Parathyroid adenoma (tissue), 2 donors: ENCODE data around the gene TPD52L1.

Experiments used
- H2AFZ ChIP-seq: fragments of 300-600 bp; sonication (generic); one replicate; pipeline ENCODE4 v1.7.0; 2017; ENCODE audit warnings: antibody characterized with exemption, mild to moderate bottlenecking
- H3K27ac ChIP-seq: fragments of 300-600 bp; sonication (generic); one replicate; pipeline ENCODE4 v1.7.0; 2017
- H3K27me3 ChIP-seq: fragments of 300-600 bp; sonication (generic); one replicate; pipeline ENCODE4 v1.7.0; 2017; ENCODE audit warnings: low read length; ENCODE audit not compliant: control insufficient read depth, insufficient read depth
- H3K36me3 ChIP-seq: fragments of 300-600 bp; sonication (generic); one replicate; pipeline ENCODE4 v1.7.0; 2017; ENCODE audit warnings: low read length; ENCODE audit not compliant: control insufficient read depth, insufficient read depth
- H3K4me1 ChIP-seq: fragments of 300-600 bp; sonication (generic); one replicate; pipeline ENCODE4 v1.7.0; 2017; ENCODE audit warnings: control low read depth
- H3K4me2 ChIP-seq: fragments of 300-600 bp; sonication (generic); one replicate; pipeline ENCODE4 v1.7.0; 2017; ENCODE audit warnings: low read length
- H3K4me3 ChIP-seq: fragments of 300-600 bp; sonication (generic); one replicate; pipeline ENCODE4 v1.7.0; 2017; ENCODE audit warnings: low read depth, low read length
- H3K79me2 ChIP-seq: fragments of 300-600 bp; sonication (generic); one replicate; pipeline ENCODE4 v1.7.0; 2017; ENCODE audit warnings: control low read depth
- H3K9ac ChIP-seq: fragments of 300-600 bp; sonication (generic); one replicate; pipeline ENCODE4 v1.7.0; 2017; ENCODE audit warnings: mild to moderate bottlenecking
- H3K9me3 ChIP-seq: fragments of 300-600 bp; sonication (generic); one replicate; pipeline ENCODE4 v1.7.0; 2017; ENCODE audit warnings: low read length; ENCODE audit not compliant: control insufficient read depth
- TF ChIP-seq, protein P1 (sequence below): fragments of 300-600 bp; sonication (generic); IDR thresholded peaks from one replicate; pipeline ENCODE4 v1.7.0; 2017; ENCODE audit warnings: antibody characterized with exemption, mild to moderate bottlenecking
- donor health status: primary hyperparathyroidism.

Gene TPD52L1

DNA sequence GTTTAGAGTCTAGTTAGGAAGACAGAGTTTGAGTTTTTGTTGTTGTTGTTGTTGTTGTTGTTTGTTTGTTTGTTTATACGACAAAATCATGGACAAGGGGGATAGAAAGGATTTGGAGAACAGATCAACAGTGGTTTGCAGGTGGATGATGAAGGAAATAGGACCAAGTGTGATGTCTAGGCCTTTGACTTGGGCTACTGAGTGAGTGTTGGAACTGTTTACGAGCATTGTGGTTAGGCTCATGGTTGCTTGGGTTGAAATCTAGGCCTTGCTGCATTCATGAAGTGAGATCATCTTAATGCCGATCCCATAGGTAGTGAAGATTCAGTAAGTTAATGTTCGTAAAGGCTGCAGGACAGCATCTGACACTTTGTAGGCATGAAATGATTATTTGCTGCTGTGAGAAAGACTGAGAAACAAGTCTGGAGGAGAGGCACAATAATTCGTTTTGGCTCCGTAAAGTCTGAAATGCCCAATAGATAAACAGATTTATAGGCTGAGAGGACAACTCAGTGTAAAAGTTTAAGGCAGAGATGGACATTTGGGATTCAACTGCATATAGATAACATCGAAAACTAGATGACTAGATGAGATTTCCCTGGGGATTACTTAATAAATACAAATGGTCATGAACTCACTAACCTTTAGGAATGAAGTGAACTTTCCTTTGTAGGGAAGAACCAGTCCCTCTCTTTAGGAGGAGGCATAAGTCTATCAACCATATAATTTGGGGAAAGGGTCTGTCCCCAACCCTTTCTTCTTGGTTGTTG is 78.2 kb downstream of the TPD52L1 start:
- no peaks in the 10 kb centered on the region for H3K79me2 ChIP-seq
- no peaks in the 10 kb centered on the region for H3K9me3 ChIP-seq
- no peaks in the 10 kb centered on the region for H3K27me3 ChIP-seq
- no peaks in the 10 kb centered on the region for H3K4me1 ChIP-seq
- H3K4me2 ChIP-seq: no peak overlapping the region
- no peaks in the 10 kb centered on the region for H3K36me3 ChIP-seq
- TF ChIP-seq, protein P1, sequence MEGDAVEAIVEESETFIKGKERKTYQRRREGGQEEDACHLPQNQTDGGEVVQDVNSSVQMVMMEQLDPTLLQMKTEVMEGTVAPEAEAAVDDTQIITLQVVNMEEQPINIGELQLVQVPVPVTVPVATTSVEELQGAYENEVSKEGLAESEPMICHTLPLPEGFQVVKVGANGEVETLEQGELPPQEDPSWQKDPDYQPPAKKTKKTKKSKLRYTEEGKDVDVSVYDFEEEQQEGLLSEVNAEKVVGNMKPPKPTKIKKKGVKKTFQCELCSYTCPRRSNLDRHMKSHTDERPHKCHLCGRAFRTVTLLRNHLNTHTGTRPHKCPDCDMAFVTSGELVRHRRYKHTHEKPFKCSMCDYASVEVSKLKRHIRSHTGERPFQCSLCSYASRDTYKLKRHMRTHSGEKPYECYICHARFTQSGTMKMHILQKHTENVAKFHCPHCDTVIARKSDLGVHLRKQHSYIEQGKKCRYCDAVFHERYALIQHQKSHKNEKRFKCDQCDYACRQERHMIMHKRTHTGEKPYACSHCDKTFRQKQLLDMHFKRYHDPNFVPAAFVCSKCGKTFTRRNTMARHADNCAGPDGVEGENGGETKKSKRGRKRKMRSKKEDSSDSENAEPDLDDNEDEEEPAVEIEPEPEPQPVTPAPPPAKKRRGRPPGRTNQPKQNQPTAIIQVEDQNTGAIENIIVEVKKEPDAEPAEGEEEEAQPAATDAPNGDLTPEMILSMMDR: no peak
- H3K27ac ChIP-seq: no peak overlapping the region
- H3K4me3 ChIP-seq: no peak overlapping the region
- no peak overlapping the region for H3K9ac ChIP-seq
- H2AFZ ChIP-seq: no peak overlapping the region

DNA sequence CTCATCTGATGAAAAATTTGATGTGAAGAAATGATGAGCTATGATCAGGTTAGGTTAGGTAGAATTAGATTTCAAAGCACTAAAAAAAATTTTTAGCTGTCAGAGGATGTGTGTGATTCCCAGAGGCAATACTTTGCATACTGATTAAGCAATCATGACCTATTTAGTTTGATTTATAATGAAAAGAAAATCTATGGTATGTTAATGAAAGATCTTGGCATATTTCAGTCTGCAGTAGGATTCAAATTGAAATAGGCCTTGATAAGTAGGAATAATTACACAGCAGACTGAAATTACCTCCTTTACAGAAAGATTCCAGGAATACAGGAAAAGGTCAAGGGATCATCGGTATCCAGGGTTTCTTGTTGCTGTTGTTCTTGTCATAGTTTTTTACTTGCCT is 78.9 kb downstream of the TPD52L1 start:
- Histone ChIP-seq H3K4me2 (no peak overlapping the region), H3K4me1 (no peaks in the 10 kb centered on the region), H3K27me3 (no peaks in the 10 kb centered on the region), H3K79me2 (no peaks in the 10 kb centered on the region), H3K36me3 (no peaks in the 10 kb centered on the region), H3K9me3 (no peaks in the 10 kb centered on the region), H3K4me3 (no peak overlapping the region), H3K9ac (no peak overlapping the region), H3K27ac (no peak overlapping the region), H2AFZ (no peak overlapping the region)
- TF ChIP-seq, protein P1: no peak

DNA sequence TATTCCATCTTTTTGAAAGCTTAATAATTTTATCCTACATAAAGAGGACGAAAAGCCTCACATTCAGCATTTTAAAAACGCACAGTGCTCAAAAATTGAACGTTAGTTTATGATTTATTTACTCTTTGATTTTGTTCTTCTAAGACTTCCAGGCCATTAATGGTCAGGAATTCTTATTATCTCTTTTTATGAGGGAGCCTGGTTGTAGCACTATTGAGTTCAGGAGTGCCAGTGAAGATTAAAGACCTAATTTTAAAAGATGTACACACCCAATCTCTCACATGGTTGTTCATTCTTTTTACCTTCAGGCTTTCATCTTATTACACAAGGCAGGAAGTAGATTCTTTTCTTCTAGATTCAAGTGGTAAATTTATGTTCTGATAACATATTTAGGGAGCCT is 79.6 kb downstream of the TPD52L1 start:
- no peaks in the 10 kb centered on the region for H3K79me2 ChIP-seq
- H3K4me1 ChIP-seq: no peaks in the 10 kb centered on the region
- no peaks in the 10 kb centered on the region for H3K36me3 ChIP-seq
- no peaks in the 10 kb centered on the region for H3K27me3 ChIP-seq
- H3K9me3 ChIP-seq: no peaks in the 10 kb centered on the region
- H3K4me2 ChIP-seq: no peak overlapping the region
- no peak overlapping the region for H3K27ac ChIP-seq
- TF ChIP-seq, protein P1: no peak
- no peak overlapping the region for H3K9ac ChIP-seq
- no peak overlapping the region for H3K4me3 ChIP-seq
- H2AFZ ChIP-seq: no peak overlapping the region

DNA sequence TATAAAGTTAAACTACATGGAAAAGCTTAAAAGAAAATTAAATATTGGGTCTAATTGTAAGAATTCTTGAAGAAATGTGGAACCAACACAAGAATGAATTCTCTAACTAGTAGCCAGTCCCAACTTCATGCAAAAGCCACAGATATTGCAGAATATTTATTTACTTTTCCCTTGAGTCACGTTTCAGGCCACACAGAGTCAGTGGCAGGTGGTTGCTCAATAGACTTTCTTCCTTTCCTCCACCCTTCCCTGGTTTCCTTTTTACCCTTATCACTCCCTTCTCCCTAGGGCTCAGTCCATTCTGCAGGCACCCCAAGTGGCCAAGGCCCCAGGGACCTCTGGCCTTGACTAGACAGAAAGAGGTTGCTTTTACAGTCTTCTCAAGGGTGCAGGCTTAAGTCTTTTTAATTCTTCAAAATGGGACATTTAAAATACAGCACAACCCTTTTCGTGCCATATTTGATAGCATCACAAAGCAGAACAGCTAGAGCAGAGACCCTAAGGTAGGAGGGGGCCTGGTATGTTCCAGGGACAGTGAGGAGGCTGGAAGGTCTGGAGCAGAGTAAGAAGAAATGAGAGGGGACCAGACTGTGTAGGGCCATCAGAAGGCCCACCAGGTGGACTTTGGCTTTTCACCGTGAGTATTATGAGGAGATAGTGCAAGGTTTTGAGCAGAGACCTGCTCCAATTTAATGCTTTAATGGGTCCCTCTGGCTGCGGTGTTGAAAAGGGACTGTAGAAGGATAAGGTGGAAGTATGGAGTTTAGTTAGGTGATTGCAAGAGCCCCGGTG is 83.2 kb downstream of the TPD52L1 start:
- H3K4me3 ChIP-seq: no peak overlapping the region
- no peak overlapping the region for H3K27ac ChIP-seq
- H3K36me3 ChIP-seq: no peaks in the 10 kb centered on the region
- no peaks in the 10 kb centered on the region for H3K4me1 ChIP-seq
- TF ChIP-seq, protein P1: no peak
- no peaks in the 10 kb centered on the region for H3K79me2 ChIP-seq
- no peaks in the 10 kb centered on the region for H3K9me3 ChIP-seq
- H3K9ac ChIP-seq: no peak overlapping the region
- no peak overlapping the region for H2AFZ ChIP-seq
- H3K4me2 ChIP-seq: no peak overlapping the region
- no peaks in the 10 kb centered on the region for H3K27me3 ChIP-seq
